Adipocyte (in vitro differentiated cells): ENCODE measurements around the gene TECPR1.

Experiments
- DNase-seq: peaks from one replicate; pipeline ENCODE4 v3.0.0-alpha.2; 2015; ENCODE audit warnings: low read depth
- H3K27me3 ChIP-seq: replicated peaks from 2 replicates; pipeline ENCODE4 v1.7.0; 2013; ENCODE audit warnings: mild to moderate bottlenecking, low read length, moderate library complexity; ENCODE audit not compliant: control insufficient read depth, insufficient read depth
- H3K36me3 ChIP-seq: 2 replicates; pipeline ENCODE4 v1.7.0; 2013; ENCODE audit warnings: low read length, mild to moderate bottlenecking, moderate library complexity; ENCODE audit not compliant: control insufficient read depth, insufficient read depth, severe bottlenecking
- H3K4me1 ChIP-seq: 2 replicates; pipeline ENCODE4 v1.7.0; 2013; ENCODE audit warnings: mild to moderate bottlenecking, low read length, moderate library complexity; ENCODE audit not compliant: control insufficient read depth, insufficient read depth
- H3K4me3 ChIP-seq: 2 replicates; pipeline ENCODE4 v1.7.0; 2013; ENCODE audit warnings: mild to moderate bottlenecking, low read length, moderate library complexity
- H3K9ac ChIP-seq: 2 replicates; pipeline ENCODE4 v1.7.0; 2013; ENCODE audit warnings: mild to moderate bottlenecking, low read length, moderate library complexity
- H3K9me3 ChIP-seq: 2 replicates; pipeline ENCODE4 v1.7.0; 2013; ENCODE audit warnings: mild to moderate bottlenecking, low read length, moderate library complexity; ENCODE audit not compliant: control insufficient read depth

Gene TECPR1

GRCh38 chr7:98251601-98252424 is at the start of gene TECPR1:
Gene TECPR1, minus strand, starts transcription at chr7:98252232. Its CDS starts 6,086 bp downstream, at chr7:98246146.
- peak within 1 kb of the TSS; percentile 91 for H3K9ac ChIP-seq
- H3K27me3 ChIP-seq: no peaks in the 10 kb centered on the region
- H3K4me1 ChIP-seq: peaks cover 18% of the 10 kb centered on the region
- DNase-seq: peak; percentile 97
- H3K4me3 ChIP-seq: peak within 1 kb of the TSS; percentile 97
- no peaks in the 10 kb centered on the region for H3K9me3 ChIP-seq
- H3K36me3 ChIP-seq: peaks cover 10% of the 10 kb centered on the region

- Histone ChIP-seq H3K36me3 (no peaks in the 10 kb centered on the region), H3K4me1 (no peaks in the 10 kb centered on the region), H3K9ac (no peak overlapping the region), H3K27me3 (no peaks in the 10 kb centered on the region), H3K9me3 (no peaks in the 10 kb centered on the region), H3K4me3 (no peak overlapping the region)
- DNase-seq: no peak
Observed at GRCh38 chr7:98300595-98301372, 48.8 kb upstream of the TECPR1 start.

GRCh38 chr7:98297626-98298286 is 45.7 kb upstream of the TECPR1 start:
- H3K36me3 ChIP-seq: peaks cover 19% of the 10 kb centered on the region
- H3K27me3 ChIP-seq: no peaks in the 10 kb centered on the region
- H3K4me1 ChIP-seq: peaks cover 5% of the 10 kb centered on the region
- no peak for DNase-seq
- no peak overlapping the region for H3K4me3 ChIP-seq
- H3K9ac ChIP-seq: no peak overlapping the region
- no peaks in the 10 kb centered on the region for H3K9me3 ChIP-seq

- no peak for DNase-seq
- no peak overlapping the region for H3K4me3 ChIP-seq
- H3K9ac ChIP-seq: no peak overlapping the region
- no peaks in the 10 kb centered on the region for H3K9me3 ChIP-seq
- H3K4me1 ChIP-seq: peaks cover 5% of the 10 kb centered on the region
- H3K27me3 ChIP-seq: no peaks in the 10 kb centered on the region
- peaks cover 28% of the 10 kb centered on the region for H3K36me3 ChIP-seq
Observed at GRCh38 chr7:98296833-98297232, 44.8 kb upstream of the TECPR1 start.

- Histone ChIP-seq H3K9me3 (no peaks in the 10 kb centered on the region), H3K4me3 (no peak overlapping the region), H3K9ac (no peak overlapping the region), H3K36me3 (peaks cover 40% of the 10 kb centered on the region), H3K27me3 (no peaks in the 10 kb centered on the region), H3K4me1 (peaks cover 5% of the 10 kb centered on the region)
- DNase-seq: no peak
Observed at GRCh38 chr7:98295467-98296192, 43.6 kb upstream of the TECPR1 start.

GRCh38 chr7:98294798-98295382 is 42.9 kb upstream of the TECPR1 start:
- Histone ChIP-seq H3K27me3 (no peaks in the 10 kb centered on the region), H3K4me3 (no peak overlapping the region), H3K9ac (peak overlapping the region; percentile 44), H3K4me1 (peaks cover 5% of the 10 kb centered on the region), H3K36me3 (peaks cover 43% of the 10 kb centered on the region), H3K9me3 (no peaks in the 10 kb centered on the region)
- peak; percentile 65 for DNase-seq

GRCh38 chr7:98294326-98294725 is 42.3 kb upstream of the TECPR1 start:
- no peak for DNase-seq
- no peaks in the 10 kb centered on the region for H3K9me3 ChIP-seq
- H3K27me3 ChIP-seq: no peaks in the 10 kb centered on the region
- H3K36me3 ChIP-seq: peaks cover 46% of the 10 kb centered on the region
- no peak overlapping the region for H3K4me3 ChIP-seq
- peaks cover 5% of the 10 kb centered on the region for H3K4me1 ChIP-seq
- H3K9ac ChIP-seq: peak overlapping the region; percentile 44

- H3K4me3 ChIP-seq: no peak overlapping the region
- H3K27me3 ChIP-seq: no peaks in the 10 kb centered on the region
- no peaks in the 10 kb centered on the region for H3K9me3 ChIP-seq
- H3K4me1 ChIP-seq: peaks cover 5% of the 10 kb centered on the region
- DNase-seq: no peak
- no peak overlapping the region for H3K9ac ChIP-seq
- H3K36me3 ChIP-seq: peaks cover 49% of the 10 kb centered on the region
Observed at GRCh38 chr7:98293746-98294145, 41.7 kb upstream of the TECPR1 start.

GRCh38 chr7:98293265-98293664 is 41.2 kb upstream of the TECPR1 start:
- Histone ChIP-seq H3K9me3 (no peaks in the 10 kb centered on the region), H3K36me3 (peaks cover 54% of the 10 kb centered on the region), H3K4me3 (no peak overlapping the region), H3K4me1 (peaks cover 5% of the 10 kb centered on the region), H3K9ac (no peak overlapping the region), H3K27me3 (no peaks in the 10 kb centered on the region)
- no peak for DNase-seq

GRCh38 chr7:98291717-98292116 is 39.7 kb upstream of the TECPR1 start:
- Histone ChIP-seq H3K36me3 (peaks cover 62% of the 10 kb centered on the region), H3K9ac (no peak overlapping the region), H3K4me3 (no peak overlapping the region), H3K9me3 (no peaks in the 10 kb centered on the region), H3K27me3 (no peaks in the 10 kb centered on the region), H3K4me1 (peaks cover 15% of the 10 kb centered on the region)
- no peak for DNase-seq
